Keratinocyte (primary cell): Measurements from ENCODE around the gene MMD2. TPM values are rescaled to one million over a fixed set of nuclear protein-coding genes. Genes with fewer than 3 reads are reported as not detected.

Experiments used
- DNase-seq: peaks from one replicate; pipeline ENCODE4 v3.0.0-alpha.2; 2011; ENCODE audit warnings: low read depth, missing footprints, low spot score
- FAIRE-seq: peaks from 2 replicates; lab custom pipeline; 2011; peaks lifted over from hg19 to GRCh38; lab: Jason Lieb, UNC
- H2AFZ ChIP-seq: 2 replicates; pipeline ENCODE4 v1.6.0; 2012; ENCODE audit warnings: low read length, control low read depth, inconsistent platforms; ENCODE audit not compliant: control insufficient read depth
- H3K27ac ChIP-seq: 2 replicates; pipeline ENCODE4 v1.5.1; 2011; ENCODE audit warnings: low read length; ENCODE audit not compliant: control insufficient read depth, insufficient read depth
- H3K27me3 ChIP-seq: 3 replicates; pipeline ENCODE4 v1.6.0; 2011; ENCODE audit warnings: low read length; ENCODE audit not compliant: control insufficient read depth, insufficient read depth; ENCODE audit errors: extremely low read depth
- H3K36me3 ChIP-seq, 2 experiments: 2 replicates in 1 of 2; 3 replicates in 1 of 2; pipeline ENCODE4 v1.5.1; 2011; ENCODE audit warnings: low read length in 2 of 2, mild to moderate bottlenecking in 1 of 2; ENCODE audit not compliant: control insufficient read depth in 2 of 2, insufficient read depth in 2 of 2; ENCODE audit errors: extremely low read depth in 1 of 2
- H3K4me1 ChIP-seq: 3 replicates; pipeline ENCODE4 v1.5.1; 2011; ENCODE audit warnings: low read length; ENCODE audit not compliant: control insufficient read depth, insufficient read depth; ENCODE audit errors: extremely low read depth
- H3K4me2 ChIP-seq: 3 replicates; pipeline ENCODE4 v1.6.0; 2011; ENCODE audit warnings: low read depth, low read length; ENCODE audit not compliant: control insufficient read depth, insufficient read depth; ENCODE audit errors: extremely low read depth
- H3K4me3 ChIP-seq, 3 experiments: fragments of 200-600 bp in 1 of 3; sonication (generic) in 1 of 3; 2 replicates in 2 of 3; 3 replicates in 1 of 3; pipeline ENCODE4 v1.5.1; 2011 to 2016; ENCODE audit warnings: low read length in 3 of 3, mild to moderate bottlenecking in 3 of 3, control low read depth in 2 of 3, inconsistent platforms in 1 of 3, low read depth in 1 of 3, mixed read lengths in 1 of 3, mixed run types in 1 of 3, moderate library complexity in 1 of 3; ENCODE audit not compliant: control insufficient read depth in 2 of 3, insufficient read depth in 2 of 3; ENCODE audit errors: extremely low read depth in 1 of 3
- H3K79me2 ChIP-seq: 2 replicates; pipeline ENCODE4 v1.6.0; 2012; ENCODE audit warnings: low read length; ENCODE audit not compliant: control insufficient read depth, insufficient read depth
- H3K9ac ChIP-seq: 3 replicates; pipeline ENCODE4 v1.6.0; 2011; ENCODE audit warnings: low read length; ENCODE audit not compliant: control insufficient read depth, insufficient read depth; ENCODE audit errors: extremely low read depth
- H3K9me1 ChIP-seq: 3 replicates; pipeline ENCODE4 v1.6.0; 2011; ENCODE audit warnings: low read length; ENCODE audit not compliant: control insufficient read depth, insufficient read depth; ENCODE audit errors: extremely low read depth
- H3K9me3 ChIP-seq: 2 replicates; pipeline ENCODE4 v1.5.1; 2012; ENCODE audit warnings: low read depth, low read length; ENCODE audit not compliant: control insufficient read depth
- H4K20me1 ChIP-seq: 3 replicates; pipeline ENCODE4 v1.6.0; 2011; ENCODE audit warnings: low read length; ENCODE audit not compliant: control insufficient read depth, insufficient read depth; ENCODE audit errors: extremely low read depth
- EZH2 ChIP-seq: IDR thresholded peaks from one replicate; pipeline ENCODE4 v1.6.1; 2012; ENCODE audit warnings: inconsistent platforms, mild to moderate bottlenecking, low read length, moderate library complexity
- dilution Hi-C: fragments of 300-500 bp; cut with MboI; formaldehyde crosslinking; loops from one replicate; pipeline ENCODE4 v1.7.0; 2020; ENCODE audit warnings: low sequenced_read_pairs; ENCODE audit not compliant: extremely low pct_ligation_motif_present
- polyA plus RNA-seq, 5 experiments: library from polyadenylated mRNA; depleted of rRNA in 3 of 5; stranded (reverse) in 3 of 5; stranded (forward) in 1 of 5; unstranded in 1 of 5; fragments of >200 nt; gene quantifications; 1 replicate in 1 of 5; 2 replicates in 3 of 5; 3 replicates in 1 of 5; pipeline versions ENCODE4 v1.2.1 to v1.2.3, GENCODE V29; 2011 to 2012; ENCODE audit warnings: missing spikeins in 2 of 5, low read depth in 1 of 5, low replicate concordance in 1 of 5
- TF ChIP-seq, protein P1 (sequence below), 3 experiments: IDR thresholded peaks in 1 of 3; conservative IDR thresholded peaks in 1 of 3; optimal IDR thresholded peaks in 1 of 3; 2 replicates in 2 of 3; 3 replicates in 1 of 3; pipeline versions ENCODE3 to v1.5.1; 2011; ENCODE audit warnings: low read length in 3 of 3, mild to moderate bottlenecking in 3 of 3, moderate library complexity in 2 of 3, control low read depth in 1 of 3, inconsistent platforms in 1 of 3; ENCODE audit not compliant: insufficient read depth in 2 of 3; ENCODE audit errors: extremely low read depth in 1 of 3

The MMD2 gene
- polyA plus RNA-seq, 1 donor (not counting 4 experiments of a cell fraction or from before 2014, with no cell fraction given): not detected

- no peaks in the 10 kb centered on the region for H3K9me1 ChIP-seq
- dilution Hi-C loops: no loop called here
- no peaks in the 10 kb centered on the region for H4K20me1 ChIP-seq
- FAIRE-seq (no peak), DNase-seq (no peak)
- no peaks in the 10 kb centered on the region for H3K4me1 ChIP-seq
- no peaks in the 10 kb centered on the region for H3K9me3 ChIP-seq
- no peak overlapping the region for H3K4me3 ChIP-seq
- H3K27me3 ChIP-seq: no peaks in the 10 kb centered on the region
- H2AFZ ChIP-seq: no peak overlapping the region
- no peak overlapping the region for H3K9ac ChIP-seq
- no peak overlapping the region for H3K27ac ChIP-seq
- H3K36me3 ChIP-seq: no peaks in the 10 kb centered on the region
- TF ChIP-seq EZH2: no peak
- TF ChIP-seq, protein P1, sequence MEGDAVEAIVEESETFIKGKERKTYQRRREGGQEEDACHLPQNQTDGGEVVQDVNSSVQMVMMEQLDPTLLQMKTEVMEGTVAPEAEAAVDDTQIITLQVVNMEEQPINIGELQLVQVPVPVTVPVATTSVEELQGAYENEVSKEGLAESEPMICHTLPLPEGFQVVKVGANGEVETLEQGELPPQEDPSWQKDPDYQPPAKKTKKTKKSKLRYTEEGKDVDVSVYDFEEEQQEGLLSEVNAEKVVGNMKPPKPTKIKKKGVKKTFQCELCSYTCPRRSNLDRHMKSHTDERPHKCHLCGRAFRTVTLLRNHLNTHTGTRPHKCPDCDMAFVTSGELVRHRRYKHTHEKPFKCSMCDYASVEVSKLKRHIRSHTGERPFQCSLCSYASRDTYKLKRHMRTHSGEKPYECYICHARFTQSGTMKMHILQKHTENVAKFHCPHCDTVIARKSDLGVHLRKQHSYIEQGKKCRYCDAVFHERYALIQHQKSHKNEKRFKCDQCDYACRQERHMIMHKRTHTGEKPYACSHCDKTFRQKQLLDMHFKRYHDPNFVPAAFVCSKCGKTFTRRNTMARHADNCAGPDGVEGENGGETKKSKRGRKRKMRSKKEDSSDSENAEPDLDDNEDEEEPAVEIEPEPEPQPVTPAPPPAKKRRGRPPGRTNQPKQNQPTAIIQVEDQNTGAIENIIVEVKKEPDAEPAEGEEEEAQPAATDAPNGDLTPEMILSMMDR (optimal IDR thresholded peaks at IDR 0.05 in 1 of 3, IDR thresholded peaks at IDR 0.05 in 1 of 3, conservative IDR thresholded peaks at IDR 0.05 in 1 of 3; ENCODE audit: extremely low read depth in 1 of 3, insufficient read depth in 2 of 3, low read length in 3 of 3): no peak
- no peak overlapping the region for H3K4me2 ChIP-seq
- no peaks in the 10 kb centered on the region for H3K79me2 ChIP-seq
These were observed 42.9 kb downstream of the MMD2 start for GRCh38 chr7:4916113-4916512.

- Histone ChIP-seq H4K20me1 (no peaks in the 10 kb centered on the region), H3K27me3 (no peaks in the 10 kb centered on the region), H3K4me3 (no peak overlapping the region), H3K9me1 (no peaks in the 10 kb centered on the region), H2AFZ (no peak overlapping the region), H3K4me1 (no peaks in the 10 kb centered on the region), H3K9me3 (no peaks in the 10 kb centered on the region), H3K9ac (no peak overlapping the region), H3K27ac (no peak overlapping the region), H3K4me2 (no peak overlapping the region), H3K79me2 (no peaks in the 10 kb centered on the region), H3K36me3 (no peaks in the 10 kb centered on the region)
- no peak for FAIRE-seq
- dilution Hi-C loops: no loop called here
- no peak for DNase-seq
- TF ChIP-seq, protein P1 (optimal IDR thresholded peaks at IDR 0.05 in 1 of 3, IDR thresholded peaks at IDR 0.05 in 1 of 3, conservative IDR thresholded peaks at IDR 0.05 in 1 of 3; ENCODE audit: extremely low read depth in 1 of 3, insufficient read depth in 2 of 3, low read length in 3 of 3): no peak
- no peak for TF ChIP-seq EZH2
These were observed 47.7 kb downstream of the MMD2 start for GRCh38 chr7:4911111-4911828.
